HG02763 (cell line): ENCODE results near the gene IL13RA1.
"Not testable (repeated sequence)": the region's sequence is repeated elsewhere in the genome, so short reads cannot be mapped to it uniquely, and the experiment has no call there.

Experiments used
- ATAC-seq: cut with Tn5 transposase; IDR thresholded peaks from one replicate; pipeline ENCODE4 v1.9.1; 2021; ENCODE audit warnings: mild to moderate bottlenecking, moderate library complexity; ENCODE audit not compliant: unreplicated experiment

Gene IL13RA1

DNA sequence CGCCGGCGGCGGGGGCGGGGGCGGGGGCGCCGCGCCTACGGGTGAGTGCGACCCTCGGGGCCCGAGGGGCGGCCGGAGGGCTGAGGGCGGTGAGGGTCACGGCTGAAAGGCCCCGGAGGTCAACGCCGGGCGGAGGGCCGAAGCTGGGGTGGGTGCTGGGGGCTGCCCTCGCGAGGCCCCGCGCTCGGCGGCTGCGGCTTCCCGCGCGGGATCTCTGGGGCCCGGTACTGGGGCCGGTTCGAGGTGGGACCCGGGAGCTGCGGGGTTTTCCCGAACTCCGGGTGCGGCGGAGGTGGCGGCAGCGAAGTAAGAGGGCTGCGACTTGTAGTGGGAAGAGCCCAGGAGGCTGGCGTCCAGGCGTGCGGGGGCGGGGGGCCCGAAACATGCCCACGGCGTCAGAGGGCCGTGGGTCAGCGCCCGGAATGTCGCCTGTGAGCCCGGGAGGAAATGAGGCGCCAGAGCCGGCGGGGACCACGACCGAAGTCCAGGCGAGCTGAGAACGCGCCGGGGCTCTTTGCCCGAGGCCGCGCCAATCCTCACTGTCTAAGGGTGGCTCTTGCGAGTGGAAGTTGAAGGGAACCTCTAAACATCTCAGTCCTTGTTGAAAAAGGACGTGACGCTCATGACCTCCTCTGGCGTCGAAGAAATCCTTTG is 407 bp downstream of the IL13RA1 start:
- ATAC-seq: peak; percentile 9

DNA sequence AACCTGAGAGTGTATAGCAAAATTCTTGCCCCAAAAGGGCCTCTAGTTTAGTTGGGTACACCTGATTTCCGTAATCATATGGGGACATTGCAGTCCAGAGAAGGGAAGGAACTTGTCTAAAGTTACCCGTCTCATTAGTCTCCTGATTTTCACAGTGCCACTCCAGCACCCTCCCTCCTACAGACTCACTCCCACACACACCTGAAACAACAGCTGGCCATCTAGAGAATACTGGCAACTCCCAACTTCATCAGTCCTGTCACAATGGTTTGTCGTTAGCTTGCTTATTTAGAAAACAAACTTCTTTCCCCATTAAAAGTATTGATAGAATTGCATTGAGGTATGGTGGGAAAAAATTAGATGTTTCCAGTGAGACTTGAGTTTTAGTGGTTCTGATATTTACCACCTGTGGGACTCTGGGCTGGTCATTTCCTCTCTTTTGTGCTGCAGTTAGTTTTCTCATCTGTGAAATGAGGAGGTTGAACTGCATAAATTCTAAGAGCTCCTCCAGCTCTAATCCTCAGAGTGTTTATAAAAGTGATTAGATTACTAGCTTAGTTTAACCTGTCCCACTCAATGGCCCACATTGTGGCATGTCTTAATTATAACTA is 1.7 kb downstream of the IL13RA1 start:
- ATAC-seq: no peak

DNA sequence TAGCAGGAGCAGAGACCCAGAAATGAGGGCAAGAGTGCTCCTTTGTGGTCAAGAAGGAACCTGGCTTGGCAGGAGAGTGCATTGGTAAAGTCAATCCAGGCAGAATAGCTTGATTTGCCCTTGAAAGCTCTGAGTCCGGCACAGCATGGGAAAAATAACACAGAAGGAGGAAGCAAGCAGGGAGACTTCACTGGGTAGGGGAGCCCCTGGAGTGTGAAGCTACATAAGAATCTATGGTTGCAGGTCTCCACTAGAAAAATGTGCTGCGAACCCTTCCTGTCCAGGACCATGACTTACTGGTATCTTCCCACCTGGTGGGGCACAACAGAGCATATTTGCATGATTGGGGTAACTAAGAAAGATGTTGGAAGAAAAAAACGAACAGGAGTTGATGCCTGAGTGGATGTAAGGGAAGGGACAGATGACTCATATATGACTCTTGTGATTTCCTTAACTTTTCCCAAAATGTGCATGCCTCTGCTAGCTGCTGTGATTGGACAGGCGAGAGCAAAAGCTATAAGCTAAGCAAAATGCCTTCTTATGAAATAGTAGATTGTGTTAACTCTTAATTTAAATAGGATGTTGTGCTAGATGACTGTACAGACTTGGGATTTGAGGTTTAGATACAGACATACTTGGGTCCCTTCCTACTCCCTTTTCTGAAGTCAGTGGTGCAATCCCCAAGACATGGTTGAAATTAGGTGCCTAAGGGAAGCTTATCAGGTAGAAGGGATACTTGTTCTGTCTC is 3.3 kb downstream of the IL13RA1 start:
- no peak for ATAC-seq

DNA sequence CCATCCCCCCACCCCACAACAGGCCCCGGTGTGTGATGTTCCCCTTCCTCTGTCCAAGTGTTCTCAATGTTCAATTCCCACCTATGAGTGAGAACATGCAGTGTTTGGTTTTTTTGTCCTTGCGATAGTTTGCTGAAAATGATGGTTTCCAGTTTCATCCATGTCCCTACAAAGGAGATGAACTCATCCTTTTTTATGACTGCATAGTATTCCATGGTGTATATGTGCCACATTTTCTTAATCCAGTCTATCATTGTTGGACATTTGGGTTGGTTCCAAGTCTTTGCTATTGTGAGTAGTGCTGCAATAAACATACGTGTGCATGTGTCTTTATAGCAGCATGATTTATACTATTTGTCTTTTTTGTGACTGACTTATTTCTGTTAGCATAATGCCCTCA is 5.1 kb downstream of the IL13RA1 start:
- ATAC-seq: not testable (repeated sequence)

DNA sequence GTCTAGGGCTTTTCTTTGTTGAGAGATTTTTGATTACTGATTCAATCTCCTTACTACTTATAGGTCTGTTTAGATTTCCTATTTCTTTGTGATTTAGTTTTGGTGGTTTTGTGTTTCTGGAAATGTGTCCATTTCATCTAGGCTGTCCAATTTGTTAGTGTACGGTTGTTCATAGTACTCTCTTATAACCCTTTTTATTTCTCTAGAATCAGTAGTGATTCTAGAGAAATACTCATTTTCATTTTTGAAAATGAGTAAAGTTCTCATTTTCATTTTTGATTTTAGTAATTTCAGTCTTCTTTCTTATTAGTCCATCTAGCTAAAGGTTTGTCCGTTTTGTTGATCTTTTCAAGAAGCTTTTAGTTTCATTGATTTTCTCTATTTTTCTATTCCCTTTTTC is 7.5 kb downstream of the IL13RA1 start:
- ATAC-seq: no peak

DNA sequence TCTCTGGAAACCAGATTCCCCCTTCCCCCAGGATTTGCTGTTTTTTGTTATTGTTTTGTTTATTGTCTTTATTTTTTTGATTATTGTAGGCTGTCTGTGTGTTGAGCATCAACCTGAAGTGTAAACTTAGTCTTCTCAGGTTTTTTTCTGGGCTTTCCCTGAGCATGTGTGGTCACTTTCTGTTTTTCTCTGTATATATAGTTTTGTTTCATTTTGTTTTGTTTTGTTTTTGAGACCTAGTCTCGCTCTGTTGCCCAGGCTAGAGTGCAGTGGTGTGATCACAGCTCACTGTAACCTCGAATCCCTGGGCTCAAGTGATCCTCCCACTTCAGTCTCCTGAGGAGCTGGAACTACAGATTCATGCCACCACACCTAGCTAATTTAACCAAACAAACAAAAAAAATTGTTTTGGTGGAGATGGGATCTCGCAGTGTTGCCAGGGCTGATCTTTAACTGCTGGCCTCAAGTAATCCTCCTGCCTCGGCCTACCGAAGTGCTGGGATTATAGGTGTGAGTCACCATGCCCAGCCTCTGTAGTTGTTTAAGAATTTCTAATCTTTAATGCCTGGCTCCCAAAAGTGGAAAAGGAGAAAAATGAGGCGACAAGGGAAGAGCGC is 9.1 kb downstream of the IL13RA1 start:
- ATAC-seq: no peak

DNA sequence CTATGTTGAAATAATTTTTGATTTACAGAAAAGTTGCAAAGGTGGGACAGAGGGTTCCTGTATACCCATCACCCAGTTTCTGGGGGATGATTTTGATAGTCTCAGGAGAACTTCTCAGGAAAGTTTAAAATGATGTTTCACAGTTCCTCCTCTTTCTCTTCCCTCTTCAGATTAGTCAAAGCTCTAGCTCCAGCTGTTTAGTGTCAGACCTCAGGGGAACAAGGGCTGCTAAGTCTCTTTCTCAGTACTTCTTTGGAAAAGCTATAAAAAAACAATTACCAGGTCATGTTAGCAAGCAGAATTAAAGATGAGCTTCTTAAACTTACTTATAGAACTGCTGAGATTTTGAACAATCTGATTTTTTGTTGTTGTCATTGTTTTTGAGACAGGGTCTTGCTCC is 12.2 kb downstream of the IL13RA1 start:
- ATAC-seq: no peak

DNA sequence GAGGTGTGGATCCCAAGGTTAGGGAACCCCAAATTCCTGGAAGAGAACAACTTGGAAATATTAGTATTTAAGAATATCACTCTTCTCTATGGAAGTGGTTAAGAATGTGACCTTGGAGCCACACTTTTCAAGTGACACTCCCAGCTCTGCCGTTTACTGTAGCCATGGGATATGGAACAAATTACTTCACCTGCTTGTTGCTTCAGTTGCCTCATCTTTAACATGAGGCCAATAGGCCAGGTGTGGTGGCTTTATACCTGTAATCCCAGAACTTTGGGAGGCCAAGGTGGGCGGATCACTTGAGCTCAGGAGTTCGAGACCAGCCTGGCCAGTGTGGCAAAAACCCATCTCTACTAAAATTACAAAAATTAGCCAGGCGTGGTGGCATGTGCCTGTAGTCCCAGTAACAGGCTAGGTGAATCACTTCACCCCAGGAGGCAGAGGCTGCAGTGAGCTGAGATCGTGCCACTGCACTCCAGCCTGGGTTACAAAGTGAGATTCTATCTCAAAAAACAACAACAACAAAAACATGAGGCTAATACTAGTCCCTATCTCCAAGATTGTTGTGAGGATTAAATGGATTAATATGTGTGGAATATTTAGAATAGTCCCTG is 13.0 kb downstream of the IL13RA1 start:
- no peak for ATAC-seq

DNA sequence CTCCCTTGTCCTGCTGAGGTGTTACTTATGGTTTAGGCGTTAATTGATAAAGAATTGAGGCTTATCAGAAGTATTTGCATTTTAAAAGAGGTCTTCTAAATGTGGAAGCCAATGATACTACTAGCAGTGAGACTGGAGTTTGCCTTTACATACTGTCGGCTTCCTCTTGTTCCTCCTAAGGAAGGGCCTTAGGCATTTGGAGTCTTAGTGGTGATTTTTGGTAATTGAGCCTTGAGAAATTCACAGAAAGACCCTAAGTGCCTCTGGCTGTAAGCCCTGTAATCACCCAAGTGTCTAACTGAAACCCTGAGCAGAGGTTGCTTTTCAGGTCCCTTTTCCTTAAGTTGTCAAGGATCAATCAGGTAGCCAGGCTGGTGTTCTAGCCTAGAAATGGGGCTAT is 14.8 kb downstream of the IL13RA1 start:
- no peak for ATAC-seq

DNA sequence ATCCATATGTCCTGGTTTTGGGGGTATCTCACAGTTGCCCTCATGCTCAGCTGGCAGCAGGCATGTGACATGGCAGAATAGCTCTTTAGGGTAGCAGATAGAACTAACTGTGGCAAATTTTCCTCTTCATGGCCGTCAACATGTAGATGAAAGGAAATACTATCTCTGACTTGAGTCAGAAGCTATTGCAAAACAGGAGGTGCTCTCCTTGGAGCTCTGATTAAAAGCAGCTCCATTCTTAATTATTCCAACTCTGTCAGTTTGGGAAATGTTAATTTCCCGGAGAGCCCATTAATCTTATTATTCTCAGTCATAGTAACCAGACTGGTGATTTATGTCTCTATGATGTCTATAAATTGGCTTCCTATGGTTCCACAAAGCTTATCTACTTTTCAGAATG is 18.2 kb downstream of the IL13RA1 start:
- no peak for ATAC-seq

DNA sequence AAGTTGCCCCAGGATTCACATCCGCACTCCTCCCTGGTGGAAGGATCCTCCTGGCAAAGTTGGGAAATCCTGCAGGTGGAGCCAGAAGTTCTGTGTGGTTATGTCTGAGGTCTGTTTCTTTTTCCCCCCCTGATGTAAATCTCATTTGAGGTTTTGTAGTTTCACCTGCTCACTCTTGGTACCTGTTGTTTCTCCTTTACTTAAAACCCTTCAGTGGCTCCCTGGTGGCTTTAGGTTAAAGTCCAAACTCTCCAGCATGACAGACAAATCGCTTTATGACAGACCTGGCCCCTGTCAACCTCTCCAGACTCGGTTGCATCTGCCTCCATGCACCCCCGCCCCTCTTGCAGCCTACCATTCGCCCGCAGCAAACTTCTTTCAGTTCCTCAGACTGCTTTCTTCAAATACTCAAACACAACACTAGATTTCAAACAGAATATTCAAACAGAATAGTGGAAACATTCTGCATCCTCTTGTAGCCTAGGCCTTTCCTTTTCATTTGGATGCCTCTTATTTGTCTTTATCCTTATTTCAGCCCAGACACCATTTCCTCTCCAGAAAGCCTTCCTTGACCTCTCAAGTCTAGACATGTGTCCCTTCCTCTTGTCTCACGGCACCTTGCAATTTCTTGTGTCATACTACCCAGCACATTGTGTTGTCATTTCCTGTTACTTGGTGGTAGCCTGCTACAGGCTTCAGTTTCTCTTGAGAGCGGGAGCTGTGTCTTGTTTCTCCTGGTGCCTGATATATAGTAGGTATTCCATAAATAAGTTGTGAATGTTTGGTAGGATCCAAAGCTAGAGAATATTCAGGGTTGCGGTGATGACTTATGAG is 24.8 kb downstream of the IL13RA1 start:
- peak; percentile 80 for ATAC-seq

DNA sequence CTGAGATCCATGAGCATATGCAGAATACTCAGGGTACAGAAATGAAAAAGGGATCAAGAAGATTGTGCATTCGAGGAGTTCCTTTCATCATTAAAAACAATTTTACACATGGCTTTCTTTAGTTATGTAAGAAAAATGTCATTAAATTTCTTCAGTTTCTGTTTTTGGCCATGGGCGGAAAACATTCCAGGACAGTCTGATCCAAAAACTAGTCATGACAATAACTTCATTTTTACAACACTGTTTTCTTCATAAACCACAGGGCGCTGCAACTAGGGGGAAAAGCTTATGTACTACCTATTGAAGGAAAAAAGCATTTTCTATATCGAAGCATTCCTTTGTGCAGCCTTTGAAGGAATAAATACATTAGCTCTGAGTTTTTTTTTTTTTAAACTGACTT is 28.2 kb downstream of the IL13RA1 start:
- no peak for ATAC-seq

DNA sequence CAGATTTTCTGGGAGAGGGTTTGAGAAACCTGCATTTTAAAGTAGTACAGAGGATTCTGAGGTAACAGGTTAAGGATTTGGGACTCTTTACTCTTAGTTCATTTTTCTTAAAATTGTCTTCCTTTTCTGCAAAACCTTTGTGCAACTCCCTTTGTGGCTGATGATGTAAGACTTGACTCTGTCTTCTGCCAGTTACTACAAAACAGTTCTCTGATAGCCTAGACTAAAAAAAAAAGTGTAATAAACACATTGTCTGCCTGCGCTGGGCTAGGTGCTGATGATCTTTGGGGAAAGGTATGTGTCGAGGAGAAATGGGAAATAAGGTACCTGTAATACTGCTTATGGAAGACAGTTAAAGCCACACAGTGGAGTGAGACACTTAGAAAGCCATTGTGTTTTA is 28.7 kb downstream of the IL13RA1 start:
- no peak for ATAC-seq

DNA sequence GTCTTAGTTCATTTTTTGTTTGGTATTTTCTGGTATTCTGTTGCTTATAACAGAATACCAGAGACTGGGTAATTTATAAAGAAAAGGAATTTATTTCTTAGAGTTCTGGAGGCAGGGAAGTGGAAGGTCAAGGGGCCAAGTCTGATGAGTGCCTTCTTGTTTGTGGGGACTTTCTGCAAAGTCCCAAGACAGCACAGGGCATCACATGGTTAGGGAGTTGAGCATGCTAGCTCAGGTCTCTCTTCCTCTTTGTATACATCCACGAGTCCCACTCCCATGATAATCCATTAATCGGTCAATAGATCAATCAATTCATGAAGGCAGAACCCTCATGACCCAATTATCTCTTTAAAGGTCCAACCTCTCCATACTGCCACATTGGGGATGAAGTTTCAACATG is 31.1 kb downstream of the IL13RA1 start:
- ATAC-seq: no peak

DNA sequence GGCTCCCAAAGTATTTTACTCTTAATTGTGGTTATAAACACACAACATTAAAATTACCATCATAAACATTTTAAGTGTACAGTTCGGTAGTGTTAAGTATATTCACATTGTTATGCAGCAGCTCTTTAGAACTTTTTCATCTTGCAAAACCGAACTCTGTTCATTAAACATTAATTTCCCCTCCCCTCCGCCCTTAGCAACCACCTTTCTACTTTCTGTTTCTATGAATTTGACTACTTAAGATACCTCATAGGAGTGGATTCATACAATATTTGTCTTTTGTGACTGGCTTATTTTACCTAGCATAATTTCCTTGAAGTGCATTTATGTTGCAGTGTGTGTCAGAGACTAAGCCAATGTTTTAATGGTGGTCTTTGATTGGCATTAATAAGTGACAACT is 32.6 kb downstream of the IL13RA1 start:
- no peak for ATAC-seq

DNA sequence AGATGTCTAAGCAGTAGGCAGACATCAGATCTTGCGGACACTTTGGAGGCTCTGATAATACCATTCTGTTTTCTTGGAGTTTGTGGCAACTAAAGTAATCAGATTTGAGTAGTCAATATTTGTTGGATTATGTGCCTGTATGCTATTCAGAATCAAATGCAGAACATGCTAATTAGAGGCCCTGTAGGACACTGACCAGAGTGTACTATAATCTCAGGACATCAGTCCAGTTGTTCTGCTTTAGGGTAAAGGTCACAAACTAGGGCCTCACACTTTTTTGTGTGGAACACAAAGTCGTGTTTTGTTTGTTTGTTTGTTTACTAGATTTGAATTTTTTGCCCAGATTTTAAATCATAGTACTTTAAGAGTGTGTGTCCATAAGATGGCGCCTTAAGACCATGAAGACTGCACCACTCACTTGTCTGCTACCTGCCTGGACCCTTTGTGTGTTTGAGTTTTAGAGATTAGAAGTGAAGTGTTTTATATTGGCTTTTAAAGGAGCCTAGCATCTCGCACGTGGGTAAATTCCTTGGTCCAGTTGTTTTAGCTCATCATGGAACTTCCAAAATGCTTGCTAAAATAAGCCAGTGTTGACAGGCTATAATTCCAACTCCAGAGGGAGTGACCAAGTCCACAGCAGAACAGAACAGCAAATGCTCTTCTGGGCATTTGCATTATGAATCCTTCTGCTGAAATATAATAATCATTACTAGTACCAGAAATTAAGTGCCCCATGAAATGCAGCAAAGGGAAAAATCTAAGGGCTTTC is 34.7 kb downstream of the IL13RA1 start:
- ATAC-seq: no peak

DNA sequence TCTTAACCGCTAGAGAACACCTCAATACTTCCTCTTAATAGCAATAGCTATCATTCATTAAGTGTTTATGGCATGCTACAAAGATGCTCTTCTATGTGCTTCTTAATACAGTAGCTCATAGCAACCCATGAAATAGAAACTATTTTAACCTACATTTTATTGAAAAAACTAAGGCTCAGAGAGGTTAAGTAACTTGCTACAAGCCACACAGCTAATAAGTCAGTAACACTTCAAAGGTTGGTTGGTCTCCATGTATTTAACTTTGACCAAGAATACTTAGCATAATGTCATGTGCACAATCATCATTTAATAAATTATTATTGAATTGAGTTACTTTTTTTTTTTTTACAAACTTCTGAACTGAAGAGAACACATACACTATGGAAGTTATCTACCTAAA is 36.1 kb downstream of the IL13RA1 start:
- ATAC-seq: no peak

DNA sequence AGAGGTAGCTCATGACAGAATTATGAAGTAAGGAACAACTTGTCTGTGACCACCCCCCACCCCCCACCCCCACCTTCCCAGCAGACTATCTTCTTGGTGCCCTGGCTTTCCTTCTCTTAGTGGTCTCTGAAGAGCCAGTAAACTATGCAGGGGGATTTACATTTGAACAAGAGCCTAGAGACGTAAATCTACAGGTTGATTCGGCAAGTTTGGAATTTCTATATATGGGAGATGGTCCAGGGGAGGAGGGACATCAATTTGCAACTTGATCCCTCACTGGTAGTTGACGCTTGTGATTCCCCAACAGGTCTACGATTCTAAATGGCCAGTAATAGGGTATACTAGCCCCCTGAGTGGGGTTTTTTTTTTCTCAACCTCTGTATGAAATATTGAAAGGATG is 36.7 kb downstream of the IL13RA1 start:
- ATAC-seq: no peak

DNA sequence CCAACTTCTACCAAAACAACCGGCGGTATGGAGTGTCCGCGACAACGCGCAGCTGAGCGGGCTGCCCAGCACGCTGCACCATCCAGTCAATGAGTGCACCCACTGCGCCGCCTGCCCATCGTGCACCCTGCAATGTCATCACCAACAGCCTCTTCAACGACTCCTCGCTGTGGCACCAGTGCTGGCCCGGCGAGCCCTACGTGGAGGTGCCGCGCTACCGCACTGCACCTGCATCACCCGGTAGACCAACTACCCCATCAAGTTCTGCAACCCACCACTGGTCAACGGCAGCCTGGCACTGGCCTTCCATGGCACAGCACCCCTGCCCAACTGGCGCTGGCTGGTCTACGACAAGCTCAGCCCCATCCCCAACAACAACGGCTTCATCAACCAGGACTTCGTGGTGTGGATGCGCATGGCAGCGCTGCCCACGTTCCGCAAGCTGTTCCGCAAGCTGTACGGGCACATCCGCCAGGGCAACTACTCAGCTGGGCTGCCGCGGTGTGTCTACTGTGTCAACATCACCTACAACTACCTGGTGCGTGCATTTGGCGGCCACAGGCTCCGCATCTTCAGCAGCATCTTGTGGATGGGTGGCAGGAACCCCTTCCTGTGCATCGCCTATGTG is 42.8 kb downstream of the IL13RA1 start:
- no peak for ATAC-seq
